PFSK-1 (cell line): Measurements from ENCODE around the gene THRB.

ENCODE experiments used
- FOXP2 ChIP-seq: optimal IDR thresholded peaks from 2 replicates; pipeline ENCODE3; 2011; ENCODE audit warnings: borderline replicate concordance, control low read depth, inconsistent platforms; ENCODE audit not compliant: insufficient read depth; ENCODE audit errors: extremely low read length, extremely low read depth
- POLR2AphosphoS5 ChIP-seq: IDR thresholded peaks from 2 replicates; pipeline ENCODE4 v1.6.1; 2012; ENCODE audit warnings: low read depth, mild to moderate bottlenecking, control low read depth, low read length, moderate library complexity
- SIN3A ChIP-seq: IDR thresholded peaks from 2 replicates; pipeline ENCODE4 v1.6.1; 2012; ENCODE audit warnings: mild to moderate bottlenecking, low read length, moderate library complexity, borderline replicate concordance; ENCODE audit not compliant: insufficient read depth
- TAF1 ChIP-seq: IDR thresholded peaks from 2 replicates; pipeline ENCODE4 v1.6.1; 2012; ENCODE audit warnings: low read length, control low read depth, borderline replicate concordance; ENCODE audit not compliant: insufficient read depth
- TF ChIP-seq, protein P1 (sequence below), 2 experiments: IDR thresholded peaks; 2 replicates each; pipeline versions ENCODE4 v1.6.1 to v1.8.0; 2011 to 2012; ENCODE audit warnings: low read depth in 2 of 2, low read length in 2 of 2, control low read depth in 1 of 2, inconsistent platforms in 1 of 2, mild to moderate bottlenecking in 1 of 2, moderate library complexity in 1 of 2; ENCODE audit not compliant: insufficient read depth in 1 of 2

THRB gene

GRCh38 chr3:24374801-24375200, 119.8 kb downstream of the THRB start:
- TF ChIP-seq POLR2AphosphoS5, result no peak
- no peak for TF ChIP-seq SIN3A
- TF ChIP-seq FOXP2, result no peak
- TF ChIP-seq TAF1, result no peak
- TF ChIP-seq, protein P1, sequence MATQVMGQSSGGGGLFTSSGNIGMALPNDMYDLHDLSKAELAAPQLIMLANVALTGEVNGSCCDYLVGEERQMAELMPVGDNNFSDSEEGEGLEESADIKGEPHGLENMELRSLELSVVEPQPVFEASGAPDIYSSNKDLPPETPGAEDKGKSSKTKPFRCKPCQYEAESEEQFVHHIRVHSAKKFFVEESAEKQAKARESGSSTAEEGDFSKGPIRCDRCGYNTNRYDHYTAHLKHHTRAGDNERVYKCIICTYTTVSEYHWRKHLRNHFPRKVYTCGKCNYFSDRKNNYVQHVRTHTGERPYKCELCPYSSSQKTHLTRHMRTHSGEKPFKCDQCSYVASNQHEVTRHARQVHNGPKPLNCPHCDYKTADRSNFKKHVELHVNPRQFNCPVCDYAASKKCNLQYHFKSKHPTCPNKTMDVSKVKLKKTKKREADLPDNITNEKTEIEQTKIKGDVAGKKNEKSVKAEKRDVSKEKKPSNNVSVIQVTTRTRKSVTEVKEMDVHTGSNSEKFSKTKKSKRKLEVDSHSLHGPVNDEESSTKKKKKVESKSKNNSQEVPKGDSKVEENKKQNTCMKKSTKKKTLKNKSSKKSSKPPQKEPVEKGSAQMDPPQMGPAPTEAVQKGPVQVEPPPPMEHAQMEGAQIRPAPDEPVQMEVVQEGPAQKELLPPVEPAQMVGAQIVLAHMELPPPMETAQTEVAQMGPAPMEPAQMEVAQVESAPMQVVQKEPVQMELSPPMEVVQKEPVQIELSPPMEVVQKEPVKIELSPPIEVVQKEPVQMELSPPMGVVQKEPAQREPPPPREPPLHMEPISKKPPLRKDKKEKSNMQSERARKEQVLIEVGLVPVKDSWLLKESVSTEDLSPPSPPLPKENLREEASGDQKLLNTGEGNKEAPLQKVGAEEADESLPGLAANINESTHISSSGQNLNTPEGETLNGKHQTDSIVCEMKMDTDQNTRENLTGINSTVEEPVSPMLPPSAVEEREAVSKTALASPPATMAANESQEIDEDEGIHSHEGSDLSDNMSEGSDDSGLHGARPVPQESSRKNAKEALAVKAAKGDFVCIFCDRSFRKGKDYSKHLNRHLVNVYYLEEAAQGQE (IDR thresholded peaks at IDR 0.05; ENCODE audit: insufficient read depth in 1 of 2, low read depth in 2 of 2, low read length in 2 of 2), result no peak

GRCh38 chr3:24373198-24373959, 121.3 kb downstream of the THRB start:
- no peak for TF ChIP-seq POLR2AphosphoS5
- TF ChIP-seq SIN3A, result no peak
- no peak for TF ChIP-seq TAF1
- no peak for TF ChIP-seq FOXP2
- TF ChIP-seq, protein P1 (IDR thresholded peaks at IDR 0.05; ENCODE audit: insufficient read depth in 1 of 2, low read depth in 2 of 2, low read length in 2 of 2), result no peak

GRCh38 chr3:24372559-24373197, 122.0 kb downstream of the THRB start:
- no peak for TF ChIP-seq POLR2AphosphoS5
- TF ChIP-seq, protein P1 (IDR thresholded peaks at IDR 0.05; ENCODE audit: insufficient read depth in 1 of 2, low read depth in 2 of 2, low read length in 2 of 2), result no peak

DNA sequence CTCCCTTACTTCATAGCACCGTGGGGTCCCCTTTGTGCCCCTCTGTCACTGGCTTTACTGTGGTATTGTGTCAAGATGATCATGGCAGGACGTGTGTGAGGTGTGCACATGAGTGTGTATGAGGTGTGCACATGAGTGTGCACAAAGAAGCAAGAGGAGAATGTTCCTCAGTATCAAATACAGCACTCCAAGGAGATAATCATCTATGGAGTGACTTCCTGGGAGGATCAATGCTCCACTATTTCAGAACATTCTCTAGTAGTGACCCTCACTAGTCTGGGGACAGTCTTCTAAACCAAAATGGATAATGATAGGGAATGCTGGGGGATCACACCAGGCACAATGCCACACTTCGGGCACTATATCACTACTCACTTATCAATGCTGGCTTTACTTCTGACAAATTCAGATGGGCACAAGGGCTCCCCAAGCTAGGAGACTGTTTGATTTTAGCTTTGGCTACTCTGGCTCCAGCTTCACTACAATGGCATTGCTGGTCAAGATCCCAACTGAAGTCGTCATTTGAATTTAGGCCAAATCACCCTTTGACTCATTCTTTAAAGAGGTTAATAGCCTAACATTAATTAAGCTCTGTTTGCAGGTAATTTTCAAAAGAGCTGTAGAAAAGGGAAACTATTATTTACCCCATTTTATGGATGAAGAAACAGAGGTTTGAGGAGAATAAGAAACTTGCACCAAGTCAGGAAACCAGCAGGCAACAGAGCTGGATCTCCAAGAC, 124.1 kb downstream of the THRB start:
- no peak for TF ChIP-seq TAF1
- no peak for TF ChIP-seq FOXP2
- no peak for TF ChIP-seq SIN3A
- TF ChIP-seq, protein P1 (IDR thresholded peaks at IDR 0.05; ENCODE audit: insufficient read depth in 1 of 2, low read depth in 2 of 2, low read length in 2 of 2), result no peak
- TF ChIP-seq POLR2AphosphoS5, result no peak

- TF ChIP-seq, protein P1 (IDR thresholded peaks at IDR 0.05; ENCODE audit: insufficient read depth in 1 of 2, low read depth in 2 of 2, low read length in 2 of 2), result no peak
- TF ChIP-seq TAF1, result no peak
- no peak for TF ChIP-seq SIN3A
- TF ChIP-seq POLR2AphosphoS5, result no peak
- no peak for TF ChIP-seq FOXP2
Observed at GRCh38 chr3:24368605-24369004, 126.0 kb downstream of the THRB start.
